HG02588 (cell line): ENCODE results near the gene LRRC28.

Source experiments
- ATAC-seq: cut with Tn5 transposase; IDR thresholded peaks from one replicate; pipeline ENCODE4 v1.9.1; 2021; ENCODE audit warnings: mild to moderate bottlenecking, moderate library complexity; ENCODE audit not compliant: unreplicated experiment

Gene LRRC28

DNA sequence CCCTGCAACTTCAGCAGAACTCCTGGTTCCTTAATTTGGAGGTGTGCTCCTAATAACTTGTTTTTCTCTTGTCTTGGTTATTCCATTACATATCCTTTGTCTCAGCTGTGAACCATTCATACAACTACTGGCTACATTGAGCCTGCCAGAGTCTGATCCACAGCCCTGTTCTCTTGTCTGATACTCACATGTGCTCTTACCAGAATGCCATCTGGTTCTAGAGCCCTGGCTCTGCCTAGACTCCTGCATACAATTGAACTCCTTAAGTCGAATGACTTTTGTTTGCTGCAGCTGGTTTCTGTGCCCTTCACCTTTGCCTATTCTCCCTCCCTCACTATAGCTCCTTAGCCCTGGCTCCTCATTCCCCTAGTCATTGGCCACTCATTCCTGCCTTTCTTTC lies 85.5 kb downstream of the LRRC28 start:
- no peak for ATAC-seq

GRCh38 chr15:99340347-99340746 lies 89.1 kb downstream of the LRRC28 start:
- ATAC-seq, result no peak

- ATAC-seq, result no peak
These were observed 90.5 kb downstream of the LRRC28 start for GRCh38 chr15:99341786-99342185.

DNA sequence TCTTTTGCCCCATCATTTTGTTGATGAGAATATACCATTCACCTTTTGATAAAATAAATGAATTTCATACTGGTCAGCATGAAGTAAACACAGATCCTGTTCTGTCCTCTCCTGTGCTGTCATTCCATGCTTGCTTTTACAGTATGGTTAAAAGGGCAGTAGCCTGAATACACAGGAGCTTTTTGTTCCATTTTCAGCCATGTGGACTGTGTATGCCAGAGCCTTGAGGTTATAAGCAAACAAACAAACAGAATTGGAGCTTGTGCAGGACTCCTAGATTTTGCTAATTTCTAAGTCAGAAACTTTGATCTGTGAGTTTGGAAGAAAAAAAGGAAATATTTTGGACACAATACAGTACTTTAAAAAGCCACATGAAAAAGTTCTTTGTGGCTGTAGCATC lies 91.9 kb downstream of the LRRC28 start:
- ATAC-seq, result no peak

DNA sequence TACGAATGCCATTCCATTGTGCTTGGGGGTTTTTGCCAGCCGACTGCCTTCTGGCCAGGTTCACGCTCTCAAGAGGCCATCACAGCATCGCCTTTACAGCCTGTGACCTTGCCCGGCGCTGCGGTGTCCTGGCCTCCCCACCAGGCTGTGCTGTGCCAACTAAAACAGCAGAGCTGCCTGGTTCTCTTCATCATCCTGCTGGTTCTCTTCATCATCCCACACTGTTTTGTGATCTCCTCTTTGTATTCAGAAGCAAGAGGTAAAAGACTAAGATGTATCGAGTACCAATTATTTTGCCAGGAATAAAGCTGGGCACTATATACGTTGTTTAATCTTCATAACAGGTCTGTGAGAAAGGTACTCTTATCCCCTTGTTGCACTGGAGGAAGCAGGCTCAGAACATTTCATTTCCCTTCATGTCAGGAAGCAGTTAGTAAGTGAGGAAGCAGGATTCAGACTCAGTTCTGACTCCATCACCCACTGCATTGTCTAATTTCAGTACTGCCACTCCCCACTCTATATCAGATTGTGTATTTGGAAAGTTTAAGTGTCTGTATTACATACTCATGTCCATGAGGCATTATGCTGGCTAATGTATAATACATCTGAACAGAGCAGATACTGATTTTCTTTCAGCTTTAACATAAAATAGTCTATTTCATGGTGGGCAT lies 92.7 kb downstream of the LRRC28 start:
- ATAC-seq, result no peak

- ATAC-seq, result no peak
These were observed 93.4 kb downstream of the LRRC28 start for GRCh38 chr15:99344639-99345038.

GRCh38 chr15:99345242-99345641 lies 94.0 kb downstream of the LRRC28 start:
- no peak for ATAC-seq

- no peak for ATAC-seq
These were observed 94.7 kb downstream of the LRRC28 start for GRCh38 chr15:99345832-99346462.

- no peak for ATAC-seq
These were observed 96.3 kb downstream of the LRRC28 start for GRCh38 chr15:99347574-99347973.

- ATAC-seq, result no peak
These were observed 97.1 kb downstream of the LRRC28 start for GRCh38 chr15:99348412-99348811.

DNA sequence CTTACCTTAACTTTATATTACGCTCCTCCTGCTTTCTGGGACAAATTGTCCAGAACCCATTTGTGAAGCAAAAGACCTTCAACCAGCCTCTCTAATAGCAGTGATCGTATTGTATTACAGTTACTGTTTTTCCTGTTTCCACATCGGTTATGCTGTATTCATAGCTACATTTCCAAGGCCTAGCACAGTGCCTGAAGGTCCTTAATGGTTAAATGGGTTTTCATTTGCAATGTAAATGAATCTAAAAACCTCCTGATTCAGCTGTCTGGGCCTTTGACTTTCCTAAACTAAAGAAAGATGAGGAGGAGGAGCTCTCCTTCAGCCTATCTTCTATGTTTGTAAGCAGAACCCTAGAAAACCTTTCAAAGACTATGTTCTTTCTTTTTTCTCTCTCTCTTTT lies 99.1 kb downstream of the LRRC28 start:
- no peak for ATAC-seq

GRCh38 chr15:99359769-99360168 lies 108.5 kb downstream of the LRRC28 start:
- ATAC-seq, result no peak

DNA sequence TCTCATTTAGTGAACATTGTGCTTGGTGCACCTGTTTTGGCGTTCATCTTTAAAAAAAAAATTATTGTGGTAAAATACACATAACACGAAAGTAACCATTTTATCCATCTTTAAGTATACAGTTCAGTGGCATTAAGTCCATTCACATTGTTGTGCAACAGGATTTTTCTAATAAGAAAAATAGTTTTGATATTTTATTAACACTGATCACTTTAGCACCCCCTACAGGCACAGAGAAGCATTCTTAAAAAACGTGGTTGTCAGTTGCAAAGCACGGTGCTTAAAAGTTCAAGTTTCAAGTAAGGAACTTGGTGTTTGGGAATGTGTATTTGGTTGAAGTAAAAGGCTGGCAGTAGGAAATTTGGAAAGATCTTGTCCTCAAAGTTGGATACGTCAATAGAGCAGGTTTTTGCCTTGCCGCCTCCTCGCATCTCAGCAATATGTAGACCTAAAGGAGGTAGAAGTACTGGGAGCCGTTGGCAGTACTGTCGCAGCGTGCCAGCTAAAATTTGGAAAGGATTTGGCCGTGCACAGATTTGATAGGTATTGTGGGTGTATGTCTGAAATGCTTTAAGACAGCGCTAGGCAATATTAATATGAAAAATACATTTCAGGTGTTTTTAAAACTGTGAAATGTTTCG lies 110.4 kb downstream of the LRRC28 start:
- no peak for ATAC-seq

DNA sequence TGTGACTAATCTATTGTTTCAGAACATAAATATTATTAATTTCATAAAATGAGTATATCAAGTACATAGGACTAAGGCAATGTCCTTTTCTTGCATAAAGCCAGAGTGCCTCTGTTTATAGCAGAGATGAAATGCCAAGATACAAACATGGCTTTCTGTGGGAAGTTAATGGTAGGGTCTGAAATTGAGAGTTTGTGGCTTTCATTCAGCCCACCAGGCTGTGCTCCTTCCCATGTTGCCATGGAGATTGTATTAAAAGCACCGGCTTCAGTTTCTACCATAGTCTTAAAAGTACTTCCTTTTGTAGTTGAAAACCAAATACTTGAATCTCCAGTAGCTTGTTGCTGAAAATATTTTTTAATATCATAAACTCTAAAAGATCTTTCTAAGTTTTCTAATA lies 114.0 kb downstream of the LRRC28 start:
- ATAC-seq, result peak; percentile 68

- no peak for ATAC-seq
These were observed 114.7 kb downstream of the LRRC28 start for GRCh38 chr15:99366013-99366412.

- no peak for ATAC-seq
These were observed 117.5 kb downstream of the LRRC28 start for GRCh38 chr15:99368743-99369142.

- ATAC-seq, result no peak
These were observed 117.9 kb downstream of the LRRC28 start for GRCh38 chr15:99369196-99369595.

DNA sequence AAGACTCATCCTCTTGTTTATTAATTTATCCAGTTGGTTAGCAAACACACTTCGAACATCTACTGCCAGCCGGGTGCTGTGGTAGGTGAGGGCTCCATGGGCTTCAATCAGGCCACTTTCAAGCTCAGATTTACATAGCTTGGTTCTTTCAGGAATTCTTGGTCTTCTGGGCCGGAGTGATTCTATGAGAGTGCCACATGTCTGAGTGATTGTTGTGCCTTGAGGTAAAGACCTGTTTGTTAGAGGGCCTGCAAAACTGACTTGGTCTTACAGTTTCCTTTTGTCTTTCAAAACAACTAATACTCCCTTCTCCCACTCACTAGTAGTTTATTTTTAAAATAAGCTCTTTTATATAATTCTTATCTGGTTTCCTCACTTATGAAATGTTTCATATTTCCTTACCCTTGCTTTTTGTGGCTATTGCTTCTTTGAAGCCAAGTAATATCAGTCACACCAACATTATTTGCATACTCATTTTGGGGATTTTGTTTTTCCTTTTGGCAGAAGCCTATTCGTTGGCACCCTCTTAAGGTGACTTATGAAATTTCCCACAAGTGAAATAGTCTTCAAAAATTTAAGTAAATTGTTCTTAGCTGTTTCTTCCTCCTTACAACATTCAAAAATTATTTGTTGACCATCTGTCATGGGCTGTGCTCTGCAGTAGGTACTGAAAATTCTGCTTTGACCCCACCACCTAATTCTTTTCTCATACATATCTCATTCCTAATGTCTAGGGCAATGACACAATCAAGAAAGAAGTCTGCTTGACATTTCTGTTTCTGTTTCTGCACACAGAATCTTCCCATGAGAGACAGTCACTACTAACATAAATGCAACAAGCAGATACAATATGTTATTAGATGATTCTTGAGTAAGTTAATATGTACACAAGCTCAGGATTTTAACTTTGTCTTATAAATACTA lies 120.2 kb downstream of the LRRC28 start:
- ATAC-seq, result peak; percentile 82

DNA sequence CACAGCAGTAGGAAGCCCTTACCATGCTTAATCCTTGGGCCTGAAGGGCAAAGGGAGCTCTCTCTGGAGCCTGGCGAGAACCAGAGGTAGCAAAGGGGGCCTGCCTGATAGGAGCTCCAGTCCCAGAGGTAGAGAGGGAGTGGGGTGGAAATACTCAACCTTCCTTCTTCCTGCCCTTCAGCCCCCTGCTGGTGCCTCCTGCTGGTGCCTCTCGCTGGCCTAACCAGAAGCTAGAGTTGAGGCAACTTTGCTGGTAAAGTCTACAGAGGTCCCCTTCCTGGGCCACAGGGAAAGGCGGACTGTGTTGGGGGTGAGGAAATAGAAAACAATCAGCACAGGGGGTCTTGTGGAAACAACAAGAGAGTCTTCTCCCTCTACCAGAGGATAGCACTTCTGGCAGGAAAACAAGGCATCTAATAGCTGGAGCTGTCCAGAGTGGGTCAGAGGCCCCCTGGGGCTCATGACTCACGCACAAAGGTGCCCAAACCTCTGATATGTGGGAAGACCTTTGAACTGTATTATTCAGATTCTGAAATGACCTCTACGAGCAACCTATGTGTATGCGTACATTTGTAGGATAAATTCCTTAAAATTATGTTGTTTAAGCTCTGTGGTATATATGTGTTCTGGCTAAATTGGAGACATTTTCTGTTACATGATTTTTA lies 133.9 kb downstream of the LRRC28 start:
- no peak for ATAC-seq

DNA sequence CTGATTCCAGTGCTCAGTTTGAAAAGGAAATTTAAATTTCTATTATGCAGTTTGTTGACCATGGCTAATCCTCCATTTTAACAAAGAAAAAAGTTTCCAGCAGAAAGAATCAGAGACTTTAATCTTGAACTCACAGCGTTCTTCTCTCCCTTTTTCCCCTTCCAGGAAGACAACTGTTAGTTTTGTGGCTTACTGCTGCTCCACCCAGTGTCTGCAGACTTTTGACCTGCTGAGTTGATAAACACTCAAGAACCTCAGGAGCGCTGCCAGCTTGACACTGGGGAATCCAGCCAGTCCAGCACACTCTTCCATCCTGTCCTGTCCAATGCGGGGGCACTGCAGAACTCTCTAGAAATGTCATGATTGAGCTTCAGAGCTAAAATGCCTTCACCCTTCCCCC lies 134.6 kb downstream of the LRRC28 start:
- no peak for ATAC-seq

DNA sequence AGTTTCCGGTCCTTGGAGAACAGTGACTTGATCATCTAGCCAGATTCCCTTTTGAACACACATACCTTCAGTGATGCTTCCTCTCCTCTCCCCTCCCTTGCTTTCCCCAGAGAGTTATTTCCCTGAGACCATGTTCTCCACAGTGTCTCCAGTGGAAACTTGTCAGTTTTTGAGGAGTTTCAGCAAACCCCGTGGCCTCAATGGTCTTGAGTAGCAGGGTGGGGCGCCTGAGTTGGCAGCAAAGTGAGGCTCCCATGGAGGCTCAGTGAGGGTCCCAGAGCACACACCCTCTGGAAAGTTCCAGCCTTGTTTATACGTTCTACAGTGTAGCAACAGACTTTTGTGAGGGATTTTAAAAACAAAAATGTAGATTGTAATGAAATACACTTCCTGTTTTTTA lies 135.1 kb downstream of the LRRC28 start:
- no peak for ATAC-seq
